ENCODE measurements around the gene GMEB2. TPM values are rescaled to one million over a fixed set of nuclear protein-coding genes. Genes with fewer than 3 reads are reported as not detected.
A peak's percentile ranks its signal among the peaks of the same experiment; 100 is the strongest.
"Not testable (repeated sequence)": the region's sequence is repeated elsewhere in the genome, so short reads cannot be mapped to it uniquely, and the experiment has no call there.

Gene GMEB2
- polyA plus RNA-seq, 4 donors, result 8.4 to 10.4 (median 9.6) TPM

GRCh38 chr20:63645218-63645617 lies 18.3 kb upstream of the GMEB2 start:
- H3K27ac ChIP-seq (ENCODE audit: low read depth in 1 of 3, low read length in 2 of 3), result no peak overlapping the region
- no peaks in the 10 kb centered on the region for H3K9me3 ChIP-seq (ENCODE audit: control insufficient read depth in 2 of 2, insufficient read depth in 1 of 2, low read depth in 1 of 2, low read length in 1 of 2)
- 70 to 76% (median 72%) methylated on average over 4 of the region's 4 CpGs for whole genome bisulfite sequencing, 3 donors
- peaks cover 0 to 4% (median 2%) of the 10 kb centered on the region in 3 donors for H3K36me3 ChIP-seq (ENCODE audit: control insufficient read depth in 3 of 3, insufficient read depth in 2 of 3, low read depth in 1 of 3, low read length in 3 of 3)
- H3K4me1 ChIP-seq (ENCODE audit: control insufficient read depth in 3 of 3, insufficient read depth in 2 of 3, low read depth in 1 of 3, low read length in 2 of 3), result peaks cover 0 to 7% (median 2%) of the 10 kb centered on the region in 3 donors
- no peak overlapping the region for H3K4me3 ChIP-seq (ENCODE audit: low read depth in 1 of 3, low read length in 3 of 3)
- peaks cover 0 to 4% (median 0%) of the 10 kb centered on the region in 3 donors for H3K27me3 ChIP-seq (ENCODE audit: control insufficient read depth in 3 of 3, insufficient read depth in 3 of 3, low read length in 3 of 3)
- FAIRE-seq, result no peak
- no peak for DNase-seq

GRCh38 chr20:63643946-63644345 lies 17.0 kb upstream of the GMEB2 start:
- WGBS, 3 donors, result 86 to 90% (median 88%) methylated on average over 12 to 15 of the region's 15 CpGs
- Histone ChIP-seq H3K4me1 (ENCODE audit: control insufficient read depth in 3 of 3, insufficient read depth in 2 of 3, low read depth in 1 of 3, low read length in 2 of 3) (peaks cover 0 to 7% (median 2%) of the 10 kb centered on the region in 3 donors), H3K27ac (ENCODE audit: low read depth in 1 of 3, low read length in 2 of 3) (no peak overlapping the region), H3K9me3 (ENCODE audit: control insufficient read depth in 2 of 2, insufficient read depth in 1 of 2, low read depth in 1 of 2, low read length in 1 of 2) (no peaks in the 10 kb centered on the region), H3K27me3 (ENCODE audit: control insufficient read depth in 3 of 3, insufficient read depth in 3 of 3, low read length in 3 of 3) (peaks cover 0 to 4% (median 0%) of the 10 kb centered on the region in 3 donors), H3K4me3 (ENCODE audit: low read depth in 1 of 3, low read length in 3 of 3) (no peak overlapping the region), H3K36me3 (ENCODE audit: control insufficient read depth in 3 of 3, insufficient read depth in 2 of 3, low read depth in 1 of 3, low read length in 3 of 3) (peaks cover 0 to 4% (median 2%) of the 10 kb centered on the region in 3 donors)
- FAIRE-seq (no peak), DNase-seq (no peak)

GRCh38 chr20:63643499-63643898 lies 16.6 kb upstream of the GMEB2 start:
- Histone ChIP-seq H3K27ac (ENCODE audit: low read depth in 1 of 3, low read length in 2 of 3) (no peak overlapping the region), H3K27me3 (ENCODE audit: control insufficient read depth in 3 of 3, insufficient read depth in 3 of 3, low read length in 3 of 3) (peaks cover 0 to 4% (median 0%) of the 10 kb centered on the region in 3 donors), H3K4me3 (ENCODE audit: low read depth in 1 of 3, low read length in 3 of 3) (no peak overlapping the region), H3K4me1 (ENCODE audit: control insufficient read depth in 3 of 3, insufficient read depth in 2 of 3, low read depth in 1 of 3, low read length in 2 of 3) (peaks cover 0 to 7% (median 2%) of the 10 kb centered on the region in 3 donors), H3K36me3 (ENCODE audit: control insufficient read depth in 3 of 3, insufficient read depth in 2 of 3, low read depth in 1 of 3, low read length in 3 of 3) (peaks cover 0 to 4% (median 0%) of the 10 kb centered on the region in 3 donors), H3K9me3 (ENCODE audit: control insufficient read depth in 2 of 2, insufficient read depth in 1 of 2, low read depth in 1 of 2, low read length in 1 of 2) (no peaks in the 10 kb centered on the region)
- DNase-seq (no peak), FAIRE-seq (no peak)
- WGBS, 3 donors, result 72 to 82% (median 82%) methylated on average over 10 of the region's 10 CpGs

GRCh38 chr20:63642527-63643247 lies 15.8 kb upstream of the GMEB2 start:
- H3K4me3 ChIP-seq (ENCODE audit: low read depth in 1 of 3, low read length in 3 of 3), result peak overlapping the region; percentile 22 to 33 (median 28)
- H3K36me3 ChIP-seq (ENCODE audit: control insufficient read depth in 3 of 3, insufficient read depth in 2 of 3, low read depth in 1 of 3, low read length in 3 of 3), result peaks cover 0 to 4% (median 0%) of the 10 kb centered on the region in 3 donors
- FAIRE-seq (no peak), DNase-seq (peak in 1 of 2 donors; percentile 35)
- peak overlapping the region in 2 of 3 donors; percentile 34 to 77 for H3K27ac ChIP-seq (ENCODE audit: low read depth in 1 of 3, low read length in 2 of 3)
- WGBS, 3 donors, result 22 to 35% (median 26%) methylated on average over 19 to 29 of the region's 29 CpGs
- H3K27me3 ChIP-seq (ENCODE audit: control insufficient read depth in 3 of 3, insufficient read depth in 3 of 3, low read length in 3 of 3), result peaks cover 0 to 4% (median 0%) of the 10 kb centered on the region in 3 donors
- H3K9me3 ChIP-seq (ENCODE audit: control insufficient read depth in 2 of 2, insufficient read depth in 1 of 2, low read depth in 1 of 2, low read length in 1 of 2), result no peaks in the 10 kb centered on the region
- H3K4me1 ChIP-seq (ENCODE audit: control insufficient read depth in 3 of 3, insufficient read depth in 2 of 3, low read depth in 1 of 3, low read length in 2 of 3), result peaks cover 0 to 7% (median 2%) of the 10 kb centered on the region in 3 donors

GRCh38 chr20:63641792-63642523 lies 15.1 kb upstream of the GMEB2 start:
- peak overlapping the region; percentile 35 to 58 (median 55) for H3K4me3 ChIP-seq (ENCODE audit: low read depth in 1 of 3, low read length in 3 of 3)
- H3K27ac ChIP-seq (ENCODE audit: low read depth in 1 of 3, low read length in 2 of 3), result peak overlapping the region; percentile 34 to 96 (median 53)
- peaks cover 0 to 7% (median 2%) of the 10 kb centered on the region in 3 donors for H3K4me1 ChIP-seq (ENCODE audit: control insufficient read depth in 3 of 3, insufficient read depth in 2 of 3, low read depth in 1 of 3, low read length in 2 of 3)
- H3K36me3 ChIP-seq (ENCODE audit: control insufficient read depth in 3 of 3, insufficient read depth in 2 of 3, low read depth in 1 of 3, low read length in 3 of 3), result peaks cover 0 to 4% (median 0%) of the 10 kb centered on the region in 3 donors
- WGBS, 3 donors, result 1 to 2% (median 2%) methylated on average over 41 to 86 of the region's 86 CpGs
- H3K27me3 ChIP-seq (ENCODE audit: control insufficient read depth in 3 of 3, insufficient read depth in 3 of 3, low read length in 3 of 3), result peaks cover 0 to 4% (median 0%) of the 10 kb centered on the region in 3 donors
- FAIRE-seq (no peak), DNase-seq (peak; percentile 89 to 94)
- H3K9me3 ChIP-seq (ENCODE audit: control insufficient read depth in 2 of 2, insufficient read depth in 1 of 2, low read depth in 1 of 2, low read length in 1 of 2), result no peaks in the 10 kb centered on the region

GRCh38 chr20:63641146-63641791 lies 14.4 kb upstream of the GMEB2 start:
- H3K27ac ChIP-seq (ENCODE audit: low read depth in 1 of 3, low read length in 2 of 3), result peak overlapping the region; percentile 4 to 96 (median 62)
- H3K27me3 ChIP-seq (ENCODE audit: control insufficient read depth in 3 of 3, insufficient read depth in 3 of 3, low read length in 3 of 3), result peaks cover 0 to 4% (median 0%) of the 10 kb centered on the region in 3 donors
- FAIRE-seq (no peak), DNase-seq (peak; percentile 31 to 76)
- H3K4me3 ChIP-seq (ENCODE audit: low read depth in 1 of 3, low read length in 3 of 3), result peak overlapping the region; percentile 35 to 58 (median 55)
- H3K4me1 ChIP-seq (ENCODE audit: control insufficient read depth in 3 of 3, insufficient read depth in 2 of 3, low read depth in 1 of 3, low read length in 2 of 3), result peaks cover 0 to 7% (median 2%) of the 10 kb centered on the region in 3 donors
- no peaks in the 10 kb centered on the region for H3K9me3 ChIP-seq (ENCODE audit: control insufficient read depth in 2 of 2, insufficient read depth in 1 of 2, low read depth in 1 of 2, low read length in 1 of 2)
- 0 to 26% (median 9%) methylated on average over 34 to 42 of the region's 47 CpGs for WGBS, 3 donors
- peaks cover 0 to 4% (median 0%) of the 10 kb centered on the region in 3 donors for H3K36me3 ChIP-seq (ENCODE audit: control insufficient read depth in 3 of 3, insufficient read depth in 2 of 3, low read depth in 1 of 3, low read length in 3 of 3)

- H3K36me3 ChIP-seq (ENCODE audit: control insufficient read depth in 3 of 3, insufficient read depth in 2 of 3, low read depth in 1 of 3, low read length in 3 of 3); H3K9me3 ChIP-seq (ENCODE audit: control insufficient read depth in 2 of 2, insufficient read depth in 1 of 2, low read depth in 1 of 2, low read length in 1 of 2); DNase-seq; H3K4me1 ChIP-seq (ENCODE audit: control insufficient read depth in 3 of 3, insufficient read depth in 2 of 3, low read depth in 1 of 3, low read length in 2 of 3); H3K27me3 ChIP-seq (ENCODE audit: control insufficient read depth in 3 of 3, insufficient read depth in 3 of 3, low read length in 3 of 3); FAIRE-seq: not testable (repeated sequence)
- Histone ChIP-seq H3K27ac (ENCODE audit: low read depth in 1 of 3, low read length in 2 of 3) (peak overlapping the region in 1 of 3 donors; percentile 28), H3K4me3 (ENCODE audit: low read depth in 1 of 3, low read length in 3 of 3) (peak overlapping the region in 1 of 3 donors; percentile 24)
- WGBS, 3 donors, result 42 to 65% (median 51%) methylated on average over 4 to 17 of the region's 17 CpGs
Observed at GRCh38 chr20:63640686-63641085, 13.8 kb upstream of the GMEB2 start.

GRCh38 chr20:63640086-63640485 lies 13.2 kb upstream of the GMEB2 start:
- no peaks in the 10 kb centered on the region for H3K9me3 ChIP-seq (ENCODE audit: control insufficient read depth in 2 of 2, insufficient read depth in 1 of 2, low read depth in 1 of 2, low read length in 1 of 2)
- 71 to 76% (median 74%) methylated on average over 8 of the region's 8 CpGs for WGBS, 3 donors
- H3K36me3 ChIP-seq (ENCODE audit: control insufficient read depth in 3 of 3, insufficient read depth in 2 of 3, low read depth in 1 of 3, low read length in 3 of 3), result peaks cover 0 to 4% (median 0%) of the 10 kb centered on the region in 3 donors
- FAIRE-seq (no peak), DNase-seq (no peak)
- H3K4me1 ChIP-seq (ENCODE audit: control insufficient read depth in 3 of 3, insufficient read depth in 2 of 3, low read depth in 1 of 3, low read length in 2 of 3), result peaks cover 0 to 7% (median 2%) of the 10 kb centered on the region in 3 donors
- H3K4me3 ChIP-seq (ENCODE audit: low read depth in 1 of 3, low read length in 3 of 3), result peak overlapping the region in 1 of 3 donors; percentile 19
- peak overlapping the region in 2 of 3 donors; percentile 17 to 71 for H3K27ac ChIP-seq (ENCODE audit: low read depth in 1 of 3, low read length in 2 of 3)
- peaks cover 0 to 4% (median 0%) of the 10 kb centered on the region in 3 donors for H3K27me3 ChIP-seq (ENCODE audit: control insufficient read depth in 3 of 3, insufficient read depth in 3 of 3, low read length in 3 of 3)

Data from small intestine (tissue), 7 donors.